A549 (cell line): ENCODE results near the gene CEP112. TPM values are rescaled to one million over a fixed set of nuclear protein-coding genes. Genes with fewer than 3 reads are reported as not detected.

Experiments used
- ATAC-seq, 2 experiments: fragments of 200-7000 bp in 1 of 2; fragments of >200 bp in 1 of 2; cut with Nextera tagmentation in 1 of 2; cut with Tn5 transposase in 1 of 2; 3 replicates each; pipeline versions ENCODE4 v1.8.0 to v1.9.1; 2018 to 2020; ENCODE audit warnings: mild to moderate bottlenecking in 1 of 2, moderate library complexity in 1 of 2
- CTCF ChIA-PET: fragments of 300-600 bp; sonication (Branson Sonifier 250); formaldehyde crosslinking; extraction: SDS; loops from one replicate; lab custom pipeline; 2021; ENCODE audit warnings: antibody characterized with exemption, inconsistent platforms; lab: Yijun Ruan, JAX
- POLR2A ChIA-PET: fragments of 350-600 bp; formaldehyde crosslinking; extraction: SDS; loops from one replicate; lab custom pipeline; 2021; ENCODE audit warnings: antibody characterized with exemption, inconsistent platforms; lab: Yijun Ruan, JAX
- DNase-seq, 2 experiments: peaks; one replicate each; pipeline versions ENCODE4 v3.0.0 to v3.0.0-alpha.2; 2011 to 2016; ENCODE audit warnings: low read depth in 1 of 2, low spot score in 1 of 2
- FAIRE-seq: peaks from 2 replicates; lab custom pipeline; 2011; peaks lifted over from hg19 to GRCh38; lab: Jason Lieb, UNC
- H3K27ac ChIP-seq, 2 experiments: fragments of >200 bp; sonication (Bioruptor Twin); formaldehyde crosslinking; 3 replicates each; pipeline ENCODE4 v1.5.1; 2016 to 2017
- H3K4me1 ChIP-seq: fragments of >200 bp; sonication (Bioruptor Twin); formaldehyde crosslinking; 3 replicates; pipeline ENCODE4 v1.6.1; 2016
- H3K4me2 ChIP-seq: fragments of >200 bp; sonication (Bioruptor Twin); formaldehyde crosslinking; 3 replicates; pipeline ENCODE4 v1.6.1; 2016
- H3K4me3 ChIP-seq: fragments of >200 bp; sonication (Bioruptor Twin); formaldehyde crosslinking; 3 replicates; pipeline ENCODE4 v1.5.1; 2016
- H3K9me3 ChIP-seq: fragments of >200 bp; sonication (Bioruptor Twin); formaldehyde crosslinking; 3 replicates; pipeline ENCODE4 v1.6.1; 2016
- ATOH8 ChIP-seq: fragments of 250-450 bp; sonication (Bioruptor Pico); IDR thresholded peaks from 2 replicates; pipeline ENCODE4 v1.5.0; 2020; ENCODE audit warnings: low read depth, mild to moderate bottlenecking, moderate library complexity
- BHLHE40 ChIP-seq: IDR thresholded peaks from 2 replicates; pipeline ENCODE4 v1.6.1; 2012; ENCODE audit warnings: low read depth, low read length, inconsistent platforms
- CEBPB ChIP-seq, 2 experiments: fragments of >200 bp in 1 of 2; sonication (Bioruptor Twin) in 1 of 2; formaldehyde crosslinking in 1 of 2; IDR thresholded peaks; 2 replicates each; pipeline ENCODE4 v1.6.1; 2012 to 2016
- ELK1 ChIP-seq: fragments of 150-350 bp; IDR thresholded peaks from 2 replicates; pipeline ENCODE4 v1.6.1; 2014; ENCODE audit warnings: low read depth, mild to moderate bottlenecking, low read length
- FOSB ChIP-seq: fragments of 250-450 bp; sonication (Bioruptor Pico); IDR thresholded peaks from 2 replicates; pipeline ENCODE4 v1.5.0; 2020; ENCODE audit warnings: mild to moderate bottlenecking, moderate library complexity
- FOSL2 ChIP-seq, 2 experiments: fragments of 450-650 bp in 1 of 2; fragments of >200 bp in 1 of 2; sonication (Bioruptor Twin) in 1 of 2; formaldehyde crosslinking; IDR thresholded peaks; 2 replicates each; pipeline versions ENCODE4 v1.5.0 to v1.6.1; 2016 to 2020; ENCODE audit warnings: mild to moderate bottlenecking in 1 of 2, moderate library complexity in 1 of 2
- FOXS1 ChIP-seq: fragments of 250-450 bp; sonication (Bioruptor Pico); IDR thresholded peaks from 2 replicates; pipeline ENCODE4 v1.5.0; 2020; ENCODE audit warnings: mild to moderate bottlenecking, moderate library complexity
- GATA3 ChIP-seq: IDR thresholded peaks from 2 replicates; pipeline ENCODE4 v1.6.1; 2012; ENCODE audit warnings: borderline replicate concordance
- JUN ChIP-seq, 2 experiments: fragments of >200 bp; sonication (Bioruptor Twin); formaldehyde crosslinking; IDR thresholded peaks; 2 replicates in 1 of 2; 3 replicates in 1 of 2; pipeline ENCODE4 v1.6.1; 2016 to 2017
- JUNB ChIP-seq: fragments of >200 bp; sonication (Bioruptor Twin); formaldehyde crosslinking; IDR thresholded peaks from 2 replicates; pipeline ENCODE4 v1.6.1; 2016
- KDM1A ChIP-seq: fragments of 200-600 bp; sonication (generic); IDR thresholded peaks from 2 replicates; pipeline ENCODE4 v1.6.1; 2016; ENCODE audit warnings: low read depth, mild to moderate bottlenecking
- MAFK ChIP-seq: fragments of 450-650 bp; IDR thresholded peaks from 2 replicates; pipeline ENCODE4 v1.6.1; 2014; ENCODE audit not compliant: partially characterized antibody
- MAX ChIP-seq: IDR thresholded peaks from 2 replicates; pipeline ENCODE4 v1.6.1; 2012
- NR3C1 ChIP-seq: fragments of >200 bp; sonication (Bioruptor Twin); formaldehyde crosslinking; IDR thresholded peaks from 3 replicates; pipeline ENCODE4 v1.6.1; 2017
- PBX3 ChIP-seq: IDR thresholded peaks from 2 replicates; pipeline ENCODE4 v1.6.1; 2012
- RAD21 ChIP-seq, 2 experiments: fragments of >200 bp in 1 of 2; sonication (Bioruptor Twin) in 1 of 2; formaldehyde crosslinking in 1 of 2; IDR thresholded peaks in 1 of 2; conservative IDR thresholded peaks in 1 of 2; 2 replicates in 1 of 2; 3 replicates in 1 of 2; pipeline ENCODE4 v1.6.1; 2012 to 2018; ENCODE audit warnings: inconsistent platforms in 1 of 2
- RCOR1 ChIP-seq: fragments of 150-350 bp; IDR thresholded peaks from 2 replicates; pipeline ENCODE4 v1.6.1; 2014; ENCODE audit warnings: antibody characterized with exemption, low read length, low read depth
- REST ChIP-seq: fragments of 200-600 bp; sonication (generic); IDR thresholded peaks from 2 replicates; pipeline ENCODE4 v1.6.1; 2016; ENCODE audit warnings: antibody characterized with exemption, mild to moderate bottlenecking, moderate library complexity
- SMC3 ChIP-seq: fragments of >200 bp; sonication (Bioruptor Twin); formaldehyde crosslinking; IDR thresholded peaks from 3 replicates; pipeline ENCODE4 v1.6.1; 2018; ENCODE audit warnings: inconsistent platforms
- SREBF2 ChIP-seq: fragments of 450-650 bp; IDR thresholded peaks from 2 replicates; pipeline ENCODE4 v1.6.1; 2014; ENCODE audit warnings: mild to moderate bottlenecking, moderate library complexity
- USF2 ChIP-seq: fragments of 450-650 bp; IDR thresholded peaks from 2 replicates; pipeline ENCODE4 v1.6.1; 2014; ENCODE audit warnings: antibody characterized with exemption
- ZSCAN20 ChIP-seq: fragments of 250-450 bp; sonication (Bioruptor Pico); IDR thresholded peaks from 2 replicates; pipeline ENCODE4 v1.8.0; 2022; ENCODE audit warnings: mild to moderate bottlenecking, moderate library complexity
- WGBS: methylation state at CpG from one replicate; pipeline ENCODE4 v1.1.6; 2017; ENCODE audit errors: missing lambda C conversion rate; 5-methylcytosine and 5-hydroxymethylcytosine counted together
- polyA plus RNA-seq, 4 experiments: library from polyadenylated mRNA; depleted of rRNA in 3 of 4; stranded (reverse); fragments of >200 nt; fragmentation: RNase III in 1 of 4; extraction: RNeasy Plus Mini Kit Qiagen cat#74134 plus additional on column Dnase treatment in 1 of 4; gene quantifications; 2 replicates in 3 of 4; 3 replicates in 1 of 4; pipeline ENCODE4 v1.2.3, GENCODE V29; 2011 to 2017

CEP112 gene
- polyA plus RNA-seq, 2 of the 4 experiments (the other 2 are of a cell fraction): 9.6 to 15.2 TPM

- Histone ChIP-seq H3K4me1 (peaks cover 29% of the 10 kb centered on the region), H3K9me3 (no peaks in the 10 kb centered on the region), H3K4me2 (peak overlapping the region; percentile 76), H3K27ac (peak overlapping the region; percentile 47 to 62), H3K4me3 (peak overlapping the region; percentile 13; the same call in 1 of the 3 replicates)
- CTCF ChIA-PET: interaction anchor here (1.8 kb wide), 1 partner anchor 10 kb away, joined by 4 read pairs; no protein-coding TSS in a partner anchor
- ATAC-seq (peak; percentile 95 to 97), FAIRE-seq (peak; percentile 91), DNase-seq (peak; percentile 76 to 88)
- TF ChIP-seq JUNB: peak; percentile 42; the same call in 1 of the 2 replicates
- TF ChIP-seq ATOH8 (CRISPR knock-in tag): no peak
- no peak for TF ChIP-seq PBX3
- no peak for TF ChIP-seq ELK1
- TF ChIP-seq SREBF2: no peak
- peak; percentile 71 for TF ChIP-seq FOSL2 (IDR thresholded peaks at IDR 0.05)
- peak; percentile 81 for TF ChIP-seq FOSL2 (CRISPR knock-in tag; IDR thresholded peaks at IDR 0.05)
- 0 out of 3 replicates have a peak, but pooled peaks have one; percentile 12 for TF ChIP-seq SMC3
- 0 out of 5 replicates have a peak, but pooled peaks of 1 of the 2 experiments have one; percentile 24 for TF ChIP-seq JUN (IDR thresholded peaks at IDR 0.05)
- TF ChIP-seq GATA3: peak; percentile 67
- no peak for TF ChIP-seq NR3C1
- no peak for TF ChIP-seq RCOR1
- peak; percentile 28; the same call in 1 of the 2 replicates for TF ChIP-seq FOSB (CRISPR knock-in tag)
- TF ChIP-seq CEBPB (IDR thresholded peaks at IDR 0.05): peak in 1 of 2 experiments; percentile 44; a peak in 1 of 4 replicates
- no peak for TF ChIP-seq KDM1A
- no peak for TF ChIP-seq USF2
- TF ChIP-seq ZSCAN20 (CRISPR knock-in tag): no peak
- peak in 1 of 2 experiments; percentile 28; a peak in 1 of 5 replicates for TF ChIP-seq RAD21 (conservative IDR thresholded peaks at IDR 0.05 in 1 of 2, IDR thresholded peaks at IDR 0.05 in 1 of 2)
- no peak for TF ChIP-seq REST
- TF ChIP-seq FOXS1: peak; percentile 37; the same call in 1 of the 2 replicates
- peak; percentile 27 for TF ChIP-seq MAFK
- TF ChIP-seq BHLHE40: no peak
- peak; percentile 64; the same call in 1 of the 2 replicates for TF ChIP-seq MAX
- WGBS: 9% methylated on average over 17 of the region's 17 CpGs
- POLR2A ChIA-PET: interaction anchor here (1.1 kb wide), 1 partner anchor 46 kb away, joined by 3 read pairs; no protein-coding TSS in a partner anchor
Measured at GRCh38 chr17:65627891-65628643, 563.9 kb downstream of the CEP112 start.
